HL-60 (cell line): ENCODE measurements around the gene CCL20.

Experiments
- DNase-seq, 2 experiments: peaks; one replicate each; pipeline ENCODE4 v3.0.0-alpha.2; 2010 to 2020; ENCODE audit warnings: low read depth in 1 of 2, low spot score in 1 of 2
- H3K27ac ChIP-seq: fragments of 250-450 bp; sonication (Bioruptor Pico); replicated peaks from 2 replicates; pipeline ENCODE4 v1.5.1; 2020; ENCODE audit warnings: mild to moderate bottlenecking, moderate library complexity
- H3K27me3 ChIP-seq: fragments of 250-450 bp; sonication (Bioruptor Pico); 2 replicates; pipeline ENCODE4 v1.5.1; 2021; ENCODE audit warnings: mild to moderate bottlenecking, moderate library complexity; ENCODE audit not compliant: insufficient read depth, poor library complexity, severe bottlenecking
- H3K4me3 ChIP-seq: replicated peaks from 2 replicates; pipeline ENCODE4 v1.5.1; 2011; ENCODE audit warnings: mild to moderate bottlenecking, control low read depth, low read length; ENCODE audit not compliant: insufficient read depth
- CTCF ChIP-seq: IDR thresholded peaks from one replicate; pipeline ENCODE4 v1.5.1; 2011; ENCODE audit warnings: low read length, control low read depth, inconsistent platforms; ENCODE audit not compliant: insufficient read depth
- GABPA ChIP-seq: IDR thresholded peaks from 2 replicates; pipeline ENCODE4 v1.6.1; 2012; ENCODE audit warnings: low read depth
- POLR2AphosphoS5 ChIP-seq: IDR thresholded peaks from 2 replicates; pipeline ENCODE4 v1.6.1; 2012; ENCODE audit warnings: low read depth
- REST ChIP-seq: IDR thresholded peaks from 2 replicates; pipeline ENCODE4 v1.6.1; 2012; ENCODE audit warnings: low read depth; ENCODE audit not compliant: insufficient replicate concordance
- SPI1 ChIP-seq: IDR thresholded peaks from 2 replicates; pipeline ENCODE4 v1.6.1; 2012; ENCODE audit warnings: low read depth, mild to moderate bottlenecking, borderline replicate concordance

The CCL20 gene

GRCh38 chr2:227822416-227823003 is 8.9 kb downstream of the CCL20 start:
- H3K27me3 ChIP-seq = no peaks in the 10 kb centered on the region
- no peak overlapping the region for H3K27ac ChIP-seq
- H3K4me3 ChIP-seq = no peak overlapping the region
- TF ChIP-seq SPI1 (0 out of 2 replicates have a peak, but pooled peaks have one; percentile 8), REST (no peak), POLR2AphosphoS5 (no peak)
- no peak for DNase-seq

- no peak for DNase-seq
- no peak overlapping the region for H3K27ac ChIP-seq
- no peak for TF ChIP-seq GABPA
- no peak for TF ChIP-seq CTCF
- no peak for TF ChIP-seq POLR2AphosphoS5
- no peak for TF ChIP-seq REST
- TF ChIP-seq SPI1 = no peak
- no peak overlapping the region for H3K4me3 ChIP-seq
- no peaks in the 10 kb centered on the region for H3K27me3 ChIP-seq
These were observed 10.3 kb downstream of the CCL20 start for GRCh38 chr2:227823922-227824321.

GRCh38 chr2:227824711-227825110 is 11.1 kb downstream of the CCL20 start:
- Histone ChIP-seq H3K27ac (no peak overlapping the region), H3K4me3 (no peak overlapping the region), H3K27me3 (no peaks in the 10 kb centered on the region)
- no peak for DNase-seq
- TF ChIP-seq SPI1 (no peak), POLR2AphosphoS5 (no peak), GABPA (no peak), REST (no peak), CTCF (no peak)
